Stimulated activated CD8-positive, alpha-beta memory T cell treated with anti-CD3 and anti-CD28 coated beads, Interleukin-4, amount 100 ng/mL, for 24 hours (primary cell): ENCODE data around the gene UBE2I.
"Not testable (repeated sequence)": the region's sequence is repeated elsewhere in the genome, so short reads cannot be mapped to it uniquely, and the experiment has no call there.

Source experiments
- DNase-seq: peaks from one replicate; pipeline ENCODE4 v3.0.0-alpha.2; 2020; ENCODE audit warnings: low read depth

Gene UBE2I

GRCh38 chr16:1308977-1309885 lies at the start of gene UBE2I:
Gene UBE2I (plus strand): TSS chr16:1309636. CDS start chr16:1314031, 4,395 bp downstream.
- peak; percentile 92 for DNase-seq

GRCh38 chr16:1259760-1260068 lies 49.7 kb upstream of the UBE2I start:
- no peak for DNase-seq

GRCh38 chr16:1260101-1260680 lies 49.2 kb upstream of the UBE2I start:
- DNase-seq = no peak

- no peak for DNase-seq
These were observed 48.1 kb upstream of the UBE2I start for GRCh38 chr16:1261131-1261892.

- no peak for DNase-seq
These were observed 47.1 kb upstream of the UBE2I start for GRCh38 chr16:1262210-1262845.

- no peak for DNase-seq
These were observed 46.6 kb upstream of the UBE2I start for GRCh38 chr16:1262846-1263221.

- no peak for DNase-seq
These were observed 45.7 kb upstream of the UBE2I start for GRCh38 chr16:1263591-1264344.

GRCh38 chr16:1264345-1265089 lies 44.9 kb upstream of the UBE2I start:
- no peak for DNase-seq

- DNase-seq = no peak
These were observed 44.3 kb upstream of the UBE2I start for GRCh38 chr16:1265090-1265630.

- DNase-seq = no peak
These were observed 43.6 kb upstream of the UBE2I start for GRCh38 chr16:1265826-1266225.

- DNase-seq = not testable (repeated sequence)
These were observed 40.0 kb upstream of the UBE2I start for GRCh38 chr16:1269418-1269817.

- no peak for DNase-seq
These were observed 38.1 kb upstream of the UBE2I start for GRCh38 chr16:1271380-1271723.

- DNase-seq = not testable (repeated sequence)
These were observed 37.6 kb upstream of the UBE2I start for GRCh38 chr16:1271724-1272413.

GRCh38 chr16:1272453-1273198 lies 36.8 kb upstream of the UBE2I start:
- no peak for DNase-seq

- no peak for DNase-seq
These were observed 35.6 kb upstream of the UBE2I start for GRCh38 chr16:1273816-1274215.

GRCh38 chr16:1274767-1275166 lies 34.7 kb upstream of the UBE2I start:
- no peak for DNase-seq

GRCh38 chr16:1275791-1276579 lies 33.5 kb upstream of the UBE2I start:
- DNase-seq = no peak

GRCh38 chr16:1276580-1276878 lies 32.9 kb upstream of the UBE2I start:
- DNase-seq = no peak

GRCh38 chr16:1277151-1277598 lies 32.3 kb upstream of the UBE2I start:
- no peak for DNase-seq
